ENCODE results near the gene SOX5. TPM values are rescaled to one million over a fixed set of nuclear protein-coding genes. Genes with fewer than 3 reads are reported as not detected.

The SOX5 gene
- total and polyA plus RNA-seq, 2 donors (not counting 1 experiment from before 2014, with no cell fraction given), result 9.2 to 32.0 TPM

- Histone ChIP-seq H4K20me1 (ENCODE audit: control insufficient read depth, extremely low read depth, insufficient read depth, low read length) (no peaks in the 10 kb centered on the region), H3K27me3 (ENCODE audit: control insufficient read depth, insufficient read depth, low read length) (no peaks in the 10 kb centered on the region), H3K27ac (ENCODE audit: insufficient read depth, low read length) (no peak overlapping the region), H3K9me3 (ENCODE audit: control insufficient read depth, insufficient read depth, low read depth, low read length) (no peaks in the 10 kb centered on the region), H3K36me3 (ENCODE audit: control insufficient read depth, insufficient read depth, low read length) (no peaks in the 10 kb centered on the region), H3K9ac (ENCODE audit: insufficient read depth, low read length) (no peak overlapping the region), H3K79me2 (ENCODE audit: control insufficient read depth, insufficient read depth, low read length) (no peaks in the 10 kb centered on the region), H3K4me2 (ENCODE audit: extremely low read depth, insufficient read depth, low read length) (no peak overlapping the region), H3K4me1 (ENCODE audit: control insufficient read depth, extremely low read depth, insufficient read depth, low read length) (no peaks in the 10 kb centered on the region), H3K4me3 (replicated peaks in 1 of 4; ENCODE audit: control extremely low read depth in 1 of 4, insufficient read depth in 1 of 4, low read depth in 3 of 4, low read length in 4 of 4) (no peak overlapping the region), H2AFZ (ENCODE audit: low read length) (no peak overlapping the region)
- TF ChIP-seq CTCF (conservative IDR thresholded peaks at IDR 0.05 in 1 of 2, IDR thresholded peaks at IDR 0.05 in 1 of 2; ENCODE audit: low read depth in 1 of 2, low read length in 2 of 2), result no peak
- TF ChIP-seq EZH2 (IDR thresholded peaks at IDR 0.05; ENCODE audit: low read length, missing control alignments), result no peak
- DNase-seq (ENCODE audit: low read depth in 2 of 2), result no peak
These were observed 193.1 kb downstream of the SOX5 start for GRCh38 chr12:23756416-23756815.

- Histone ChIP-seq H3K4me2 (ENCODE audit: extremely low read depth, insufficient read depth, low read length) (no peak overlapping the region), H2AFZ (ENCODE audit: low read length) (no peak overlapping the region), H3K9ac (ENCODE audit: insufficient read depth, low read length) (no peak overlapping the region), H3K79me2 (ENCODE audit: control insufficient read depth, insufficient read depth, low read length) (no peaks in the 10 kb centered on the region), H3K9me3 (ENCODE audit: control insufficient read depth, insufficient read depth, low read depth, low read length) (no peaks in the 10 kb centered on the region), H3K4me3 (replicated peaks in 1 of 4; ENCODE audit: control extremely low read depth in 1 of 4, insufficient read depth in 1 of 4, low read depth in 3 of 4, low read length in 4 of 4) (no peak overlapping the region), H3K36me3 (ENCODE audit: control insufficient read depth, insufficient read depth, low read length) (no peaks in the 10 kb centered on the region), H3K27me3 (ENCODE audit: control insufficient read depth, insufficient read depth, low read length) (no peaks in the 10 kb centered on the region), H3K4me1 (ENCODE audit: control insufficient read depth, extremely low read depth, insufficient read depth, low read length) (no peaks in the 10 kb centered on the region), H3K27ac (ENCODE audit: insufficient read depth, low read length) (no peak overlapping the region), H4K20me1 (ENCODE audit: control insufficient read depth, extremely low read depth, insufficient read depth, low read length) (no peaks in the 10 kb centered on the region)
- DNase-seq (ENCODE audit: low read depth in 2 of 2), result no peak
- TF ChIP-seq EZH2 (IDR thresholded peaks at IDR 0.05; ENCODE audit: low read length, missing control alignments) (no peak), CTCF (conservative IDR thresholded peaks at IDR 0.05 in 1 of 2, IDR thresholded peaks at IDR 0.05 in 1 of 2; ENCODE audit: low read depth in 1 of 2, low read length in 2 of 2) (no peak)
These were observed 195.7 kb downstream of the SOX5 start for GRCh38 chr12:23753628-23754365.

- no peak for TF ChIP-seq EZH2 (IDR thresholded peaks at IDR 0.05; ENCODE audit: low read length, missing control alignments)
- TF ChIP-seq CTCF (conservative IDR thresholded peaks at IDR 0.05 in 1 of 2, IDR thresholded peaks at IDR 0.05 in 1 of 2; ENCODE audit: low read depth in 1 of 2, low read length in 2 of 2), result no peak
- Histone ChIP-seq H3K27me3 (ENCODE audit: control insufficient read depth, insufficient read depth, low read length) (no peaks in the 10 kb centered on the region), H3K9me3 (ENCODE audit: control insufficient read depth, insufficient read depth, low read depth, low read length) (no peaks in the 10 kb centered on the region), H3K4me3 (replicated peaks in 1 of 4; ENCODE audit: control extremely low read depth in 1 of 4, insufficient read depth in 1 of 4, low read depth in 3 of 4, low read length in 4 of 4) (no peak overlapping the region), H3K9ac (ENCODE audit: insufficient read depth, low read length) (no peak overlapping the region), H3K79me2 (ENCODE audit: control insufficient read depth, insufficient read depth, low read length) (no peaks in the 10 kb centered on the region), H4K20me1 (ENCODE audit: control insufficient read depth, extremely low read depth, insufficient read depth, low read length) (no peaks in the 10 kb centered on the region), H3K27ac (ENCODE audit: insufficient read depth, low read length) (no peak overlapping the region), H3K4me2 (ENCODE audit: extremely low read depth, insufficient read depth, low read length) (no peak overlapping the region), H2AFZ (ENCODE audit: low read length) (no peak overlapping the region), H3K36me3 (ENCODE audit: control insufficient read depth, insufficient read depth, low read length) (no peaks in the 10 kb centered on the region), H3K4me1 (ENCODE audit: control insufficient read depth, extremely low read depth, insufficient read depth, low read length) (no peaks in the 10 kb centered on the region)
- DNase-seq (ENCODE audit: low read depth in 2 of 2), result no peak
These were observed 197.2 kb downstream of the SOX5 start for GRCh38 chr12:23752245-23752644.
